A673 (cell line): ENCODE data around the gene ZBP1. TPM values are rescaled to one million over a fixed set of nuclear protein-coding genes. Genes with fewer than 3 reads are reported as not detected.

Experiments used
- BruUV-seq: library from RNA; stranded (reverse); fragments of 400-500 nt; replicated peaks from 2 replicates; lab custom pipeline; 2021; lab: Mats Ljungman, UMichigan
- CTCF ChIA-PET: fragments of 300-600 bp; sonication (Branson Sonifier 250); formaldehyde crosslinking; loops from one replicate; lab custom pipeline; 2022; ENCODE audit warnings: antibody characterized with exemption; lab: Charles Lee
- POLR2A ChIA-PET: fragments of 300-600 bp; sonication (Branson Sonifier 250); formaldehyde crosslinking; loops from one replicate; lab custom pipeline; 2022; ENCODE audit warnings: antibody characterized with exemption; ENCODE audit not compliant: low non-redundant PET; lab: Charles Lee
- DNase-seq: peaks from one replicate; pipeline ENCODE4 v3.0.0-alpha.2; 2015; ENCODE audit warnings: low spot score
- H3K27ac ChIP-seq: fragments of 200-600 bp; sonication (generic); 2 replicates; pipeline ENCODE4 v1.5.1; 2016; ENCODE audit warnings: mixed run types, low read depth, mild to moderate bottlenecking, mixed read lengths, antibody characterized with exemption, low read length; ENCODE audit not compliant: poor library complexity, severe bottlenecking
- H3K27me3 ChIP-seq: fragments of 200-600 bp; sonication (generic); replicated peaks from 2 replicates; pipeline ENCODE4 v1.6.1; 2017; ENCODE audit warnings: mixed run types, low read depth, mild to moderate bottlenecking, mixed read lengths, antibody characterized with exemption, low read length; ENCODE audit not compliant: insufficient read depth, poor library complexity
- H3K36me3 ChIP-seq: fragments of 200-600 bp; sonication (generic); 2 replicates; pipeline ENCODE4 v1.6.1; 2016; ENCODE audit warnings: mixed run types, mild to moderate bottlenecking, mixed read lengths, antibody characterized with exemption, low read length; ENCODE audit not compliant: insufficient read depth, poor library complexity, severe bottlenecking
- H3K4me1 ChIP-seq: fragments of 200-600 bp; sonication (generic); 2 replicates; pipeline ENCODE4 v1.6.1; 2017; ENCODE audit warnings: mixed run types, mild to moderate bottlenecking, mixed read lengths, antibody characterized with exemption, low read length; ENCODE audit not compliant: insufficient read depth, poor library complexity, severe bottlenecking
- H3K4me3 ChIP-seq: fragments of 200-600 bp; sonication (generic); 2 replicates; pipeline ENCODE4 v1.5.1; 2016; ENCODE audit warnings: low read depth, mixed run types, mild to moderate bottlenecking, mixed read lengths, low read length; ENCODE audit not compliant: poor library complexity, severe bottlenecking
- H3K9me3 ChIP-seq: fragments of 200-600 bp; sonication (generic); 2 replicates; pipeline ENCODE4 v1.6.1; 2016; ENCODE audit warnings: mixed run types, low read depth, mild to moderate bottlenecking, mixed read lengths, antibody characterized with exemption, low read length; ENCODE audit not compliant: poor library complexity, severe bottlenecking
- CTCF ChIP-seq: fragments of 300-800, 200-600 bp; sonication (generic); conservative IDR thresholded peaks from 2 replicates; pipeline ENCODE4 v1.5.1; 2017; ENCODE audit warnings: low read depth, mild to moderate bottlenecking, antibody characterized with exemption, low read length, moderate library complexity, mixed read lengths
- EZH2 ChIP-seq: fragments of 200-600 bp; sonication (generic); IDR thresholded peaks from 2 replicates; pipeline ENCODE4 v1.6.1; 2017; ENCODE audit warnings: borderline replicate concordance, low read depth, mild to moderate bottlenecking, mixed read lengths, antibody characterized with exemption, low read length; ENCODE audit not compliant: poor library complexity, severe bottlenecking
- intact Hi-C: fragments of 100-400 bp; cut with micrococcal nuclease; formaldehyde crosslinking; loops from one replicate; pipeline ENCODE4 v1.10.0; 2022; ENCODE audit not compliant: unreplicated experiment
- total RNA-seq: library from RNA; stranded (reverse); gene quantifications from 2 replicates; pipeline ENCODE4 v1.2.3, GENCODE V29; 2021

ZBP1 gene
- total RNA-seq, 1 experiment from 2014 or later = not detected

GRCh38 chr20:57601737-57602136, 18.5 kb downstream of the ZBP1 start:
- H3K4me1 ChIP-seq = no peaks in the 10 kb centered on the region
- POLR2A ChIA-PET = no interaction called here
- H3K27me3 ChIP-seq = no peaks in the 10 kb centered on the region
- CTCF ChIA-PET = no interaction called here
- BruUV-seq = no TSS peak
- no peaks in the 10 kb centered on the region for H3K9me3 ChIP-seq
- TF ChIP-seq CTCF = no peak
- no peak for TF ChIP-seq EZH2
- no peak overlapping the region for H3K27ac ChIP-seq
- intact Hi-C loops = no loop called here
- DNase-seq = no peak
- no peaks in the 10 kb centered on the region for H3K36me3 ChIP-seq
- no peak overlapping the region for H3K4me3 ChIP-seq

- no TSS peak for BruUV-seq
- intact Hi-C loops = no loop called here
- H3K27me3 ChIP-seq = no peaks in the 10 kb centered on the region
- no peaks in the 10 kb centered on the region for H3K36me3 ChIP-seq
- ChIA-PET CTCF (no interaction called here), POLR2A (no interaction called here)
- DNase-seq = no peak
- H3K27ac ChIP-seq = no peak overlapping the region
- no peaks in the 10 kb centered on the region for H3K9me3 ChIP-seq
- H3K4me1 ChIP-seq = no peaks in the 10 kb centered on the region
- TF ChIP-seq CTCF (no peak), EZH2 (no peak)
- no peak overlapping the region for H3K4me3 ChIP-seq
Observed at GRCh38 chr20:57601211-57601570, 19.0 kb downstream of the ZBP1 start.

GRCh38 chr20:57600320-57601210, 19.7 kb downstream of the ZBP1 start:
- no TSS peak for BruUV-seq
- no peaks in the 10 kb centered on the region for H3K9me3 ChIP-seq
- intact Hi-C loops = no loop called here
- ChIA-PET CTCF (interaction anchor here (0.6 to 0.7 kb wide), 2 partner anchors 110 to 589 kb away, joined by 4 to 5 read pairs; no protein-coding TSS in a partner anchor), POLR2A (no interaction called here)
- no peaks in the 10 kb centered on the region for H3K27me3 ChIP-seq
- no peaks in the 10 kb centered on the region for H3K4me1 ChIP-seq
- no peak for DNase-seq
- no peaks in the 10 kb centered on the region for H3K36me3 ChIP-seq
- TF ChIP-seq CTCF = no peak
- TF ChIP-seq EZH2 = no peak
- H3K4me3 ChIP-seq = no peak overlapping the region
- H3K27ac ChIP-seq = no peak overlapping the region
